ENCODE data around the gene APRT.

GRCh38 chr16:88830783-88831182, 19.1 kb upstream of the APRT start:
- no peak for TF ChIP-seq CTCF (conservative IDR thresholded peaks at IDR 0.05 in 1 of 2, IDR thresholded peaks at IDR 0.05 in 1 of 2; ENCODE audit: extremely low read depth in 1 of 2, insufficient read depth in 1 of 2, low read depth in 1 of 2, low read length in 2 of 2)
- no peak for TF ChIP-seq EZH2 (IDR thresholded peaks at IDR 0.05; ENCODE audit: borderline replicate concordance, low read length)
